HG03442 (cell line): ENCODE data around the gene KSR1.

Source experiments
- ATAC-seq: cut with Tn5 transposase; IDR thresholded peaks from one replicate; pipeline ENCODE4 v1.9.1; 2021; ENCODE audit warnings: mild to moderate bottlenecking, moderate library complexity; ENCODE audit not compliant: unreplicated experiment

Gene KSR1

DNA sequence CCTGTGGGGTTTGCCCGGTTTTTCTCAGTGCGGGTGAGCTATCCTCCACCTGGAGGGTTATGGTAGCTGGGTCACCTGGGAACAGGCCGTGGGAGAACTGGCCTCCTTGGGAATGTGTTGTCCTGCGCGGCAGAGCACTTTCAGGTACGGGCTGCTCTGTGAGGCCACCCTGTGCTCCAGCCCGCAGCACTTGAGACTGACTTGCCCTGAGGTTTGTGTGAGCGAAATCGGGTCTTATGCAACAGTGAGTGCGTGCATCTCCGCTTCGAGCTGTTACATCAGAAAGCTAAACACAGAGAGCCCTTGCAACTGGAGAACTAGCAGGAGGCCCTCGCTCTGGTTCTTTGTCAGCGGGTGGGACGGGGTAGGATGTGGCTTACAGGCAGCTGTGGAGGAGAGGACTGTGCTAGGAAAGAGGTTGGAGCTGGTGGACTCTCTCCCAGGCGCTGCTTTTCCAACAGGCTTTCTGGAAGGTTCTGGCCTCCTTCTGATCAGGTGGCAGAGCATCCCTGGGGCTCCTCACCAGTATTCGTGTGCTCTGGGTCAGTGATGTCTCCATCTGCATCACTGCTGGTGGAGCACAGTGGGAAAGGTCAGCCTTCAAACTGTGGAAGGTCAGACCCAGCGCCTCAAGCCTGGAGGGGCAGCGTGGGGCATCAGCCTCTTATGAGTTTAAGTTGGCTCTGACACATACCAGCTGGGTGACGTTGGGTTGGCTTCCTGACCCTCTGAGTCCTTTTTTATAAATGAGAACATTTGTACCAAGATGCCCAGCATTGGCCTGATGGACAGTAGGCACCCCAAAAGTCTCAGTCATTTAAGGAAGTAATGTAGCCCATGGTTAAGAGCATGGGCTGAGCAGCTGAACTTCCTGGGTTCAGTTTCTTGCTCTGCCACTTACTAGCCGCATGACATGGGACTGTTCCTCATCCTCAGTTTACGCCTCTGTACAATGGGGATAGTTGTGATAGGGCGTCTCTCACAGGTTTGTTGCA lies 76.3 kb downstream of the KSR1 start:
- no peak for ATAC-seq

DNA sequence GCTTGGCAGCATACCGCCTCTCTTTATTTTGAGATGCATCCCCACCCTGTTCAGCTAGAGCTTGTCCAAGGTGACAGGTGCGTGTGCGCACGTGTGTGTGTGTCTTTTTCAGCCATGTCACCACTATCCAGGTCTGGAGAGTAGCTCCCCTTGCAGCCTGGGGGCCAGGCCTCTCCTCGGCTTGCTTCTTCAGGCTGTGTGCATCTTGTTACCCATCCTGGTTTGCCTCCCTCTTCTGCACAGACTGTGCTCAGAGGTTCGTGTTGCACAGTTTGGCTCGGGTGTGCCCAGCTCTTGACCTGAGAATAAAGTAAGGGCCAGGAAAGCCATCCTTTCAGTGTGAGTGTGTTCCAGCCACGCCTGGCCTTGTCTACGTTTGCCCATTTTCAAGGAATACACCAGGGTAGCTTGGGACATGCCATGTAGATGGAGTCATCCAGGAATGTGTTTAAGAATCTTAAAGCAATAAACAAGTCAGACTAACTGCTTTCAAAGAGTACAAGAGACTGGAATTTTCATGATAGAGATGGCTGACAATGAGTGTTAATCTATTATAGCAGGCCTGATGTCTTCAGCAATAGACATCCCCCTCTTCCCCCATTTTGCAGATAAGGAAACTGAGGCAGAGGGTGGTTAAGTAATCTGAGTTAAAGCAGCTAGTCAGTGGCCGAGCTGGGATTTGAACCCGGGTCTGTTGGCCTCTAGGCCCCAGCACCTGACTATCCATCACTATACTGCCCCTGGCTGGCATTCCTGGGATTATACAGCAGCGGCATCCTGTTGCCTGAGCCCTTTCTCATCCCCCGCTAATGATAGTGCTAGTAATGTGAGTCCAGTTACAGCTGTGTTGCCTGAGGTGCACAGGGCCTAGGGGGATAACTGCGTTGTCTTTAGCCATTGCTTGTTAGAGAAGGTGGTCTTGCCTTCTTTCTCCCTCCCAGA lies 77.9 kb downstream of the KSR1 start:
- no peak for ATAC-seq

DNA sequence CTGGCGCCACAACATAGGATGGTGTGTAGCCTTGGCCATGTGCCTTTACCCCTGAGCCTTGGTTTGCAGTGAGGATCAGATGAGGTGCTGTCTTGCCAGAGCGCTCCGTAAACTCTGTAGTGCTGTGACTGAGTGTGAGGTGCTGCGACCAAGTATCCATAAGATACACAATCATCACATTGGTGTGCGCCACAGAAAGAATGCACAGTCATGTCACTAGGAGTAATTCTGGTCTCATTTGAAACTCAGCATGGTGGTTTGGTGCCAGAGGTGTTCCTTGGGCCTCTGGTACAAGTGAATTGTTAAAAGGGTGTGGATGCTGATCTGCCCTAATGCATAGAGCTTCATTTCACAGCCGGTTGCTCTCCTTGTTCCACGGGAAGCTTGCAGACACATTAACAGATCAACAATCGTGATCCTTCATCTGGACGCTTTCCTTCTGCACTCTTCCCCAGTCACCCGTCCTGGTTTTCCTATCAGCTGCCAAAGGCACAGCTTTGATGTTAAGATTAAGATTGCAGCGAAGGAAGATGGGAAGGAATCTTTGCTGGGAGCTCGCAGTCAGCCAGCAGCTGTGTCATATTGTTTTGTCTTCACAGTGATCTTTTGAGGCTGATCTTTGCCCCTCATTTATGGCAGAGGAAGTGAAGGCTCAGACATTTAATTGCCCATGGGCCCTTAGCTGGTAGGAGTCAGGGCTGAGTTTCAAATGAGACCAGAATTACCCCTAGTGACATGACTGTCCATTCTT lies 79.1 kb downstream of the KSR1 start:
- no peak for ATAC-seq

DNA sequence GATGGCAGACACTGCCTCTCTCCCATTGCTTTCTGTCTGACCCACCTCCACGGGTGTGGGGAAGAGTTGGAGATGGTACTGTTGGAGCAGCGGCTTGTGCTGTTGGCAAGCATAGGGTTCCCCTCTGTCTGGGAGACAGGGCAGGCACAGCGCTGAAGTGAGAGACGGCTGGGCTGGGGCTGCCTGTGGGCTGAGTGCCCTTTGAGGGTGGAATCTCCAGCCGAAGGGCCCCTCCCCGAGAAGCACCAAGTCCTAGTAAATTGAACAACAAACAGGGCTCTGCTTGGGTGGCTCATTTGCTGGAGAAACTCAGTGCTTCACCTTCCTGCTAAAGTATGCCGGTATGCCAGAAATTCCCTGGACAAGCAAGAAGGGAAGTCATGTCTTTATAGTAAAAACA lies 79.7 kb downstream of the KSR1 start:
- ATAC-seq: no peak

DNA sequence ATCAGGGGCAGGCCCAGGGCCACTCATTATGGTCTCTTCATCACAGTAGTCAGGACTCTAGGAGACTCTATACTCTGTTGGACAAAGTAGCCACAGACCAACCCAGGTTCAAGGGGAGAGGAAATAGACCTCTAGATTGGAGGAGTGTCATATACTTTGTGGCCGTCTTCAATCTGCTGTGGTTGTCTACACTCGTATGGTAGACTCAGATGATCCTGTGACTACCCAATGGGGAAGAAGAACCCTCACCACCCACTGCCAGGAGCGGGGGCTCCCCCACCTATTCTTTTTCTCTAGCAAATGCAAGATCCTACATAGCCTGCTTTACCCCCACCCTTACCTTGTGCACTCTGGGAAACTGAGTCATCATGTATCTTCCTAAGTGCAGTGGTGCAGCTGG lies 80.5 kb downstream of the KSR1 start:
- no peak for ATAC-seq

DNA sequence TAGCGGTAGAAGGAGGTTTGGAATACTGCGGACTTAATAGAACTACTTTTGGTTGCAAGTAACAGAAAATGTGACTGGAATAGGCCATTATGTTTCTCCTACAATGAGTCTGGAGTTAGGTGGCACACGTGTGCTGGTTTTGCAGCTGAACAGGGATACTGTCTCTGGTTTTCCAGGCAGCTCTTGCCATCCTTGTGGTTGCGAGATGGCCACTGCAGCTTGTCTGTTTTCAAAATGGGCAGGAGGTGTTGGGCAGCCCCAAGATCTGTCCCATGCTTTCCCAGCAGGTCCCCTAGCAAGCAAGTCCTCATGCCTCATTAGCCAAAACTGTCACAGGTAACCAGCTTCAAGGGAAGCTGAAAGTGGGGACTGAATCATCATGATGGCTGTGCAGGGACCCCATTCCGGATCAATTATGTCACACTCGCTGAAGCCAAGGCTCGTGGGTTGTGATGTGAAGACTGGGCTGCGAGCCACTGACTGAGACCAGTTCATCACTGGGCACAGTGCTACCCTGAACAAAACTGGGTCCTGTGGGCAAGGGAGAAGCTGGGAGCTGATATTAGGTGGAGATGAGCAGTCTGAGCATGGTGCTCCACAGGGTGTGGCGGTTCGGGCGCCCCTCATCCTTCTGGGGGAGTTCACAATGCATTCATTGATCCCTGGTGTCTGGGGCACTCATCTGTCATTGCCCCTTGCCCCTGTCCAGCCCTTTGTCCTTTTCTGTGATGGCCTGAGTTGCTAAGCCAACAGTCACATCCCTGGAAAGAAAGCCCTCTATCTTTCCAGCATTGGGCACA lies 82.1 kb downstream of the KSR1 start:
- no peak for ATAC-seq

DNA sequence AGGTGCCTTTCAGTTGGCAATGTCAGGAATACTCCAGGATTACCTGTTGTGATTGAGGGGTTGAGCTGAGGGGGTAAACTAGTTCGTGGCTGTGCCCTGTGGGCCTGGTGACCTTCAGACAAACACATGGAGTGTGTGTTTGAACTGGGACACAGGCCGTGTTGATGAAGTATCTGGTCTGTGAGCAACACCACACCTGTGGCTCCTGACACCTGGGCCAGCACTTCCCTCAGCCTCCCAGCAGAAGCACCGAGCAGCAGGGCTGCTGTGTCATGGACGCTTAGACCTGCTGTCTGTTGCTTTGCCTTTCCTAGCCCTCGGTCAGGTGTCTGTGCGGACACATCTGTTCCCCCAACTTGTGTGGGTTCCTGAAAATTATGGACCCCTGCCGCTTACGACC lies 82.9 kb downstream of the KSR1 start:
- ATAC-seq: no peak

DNA sequence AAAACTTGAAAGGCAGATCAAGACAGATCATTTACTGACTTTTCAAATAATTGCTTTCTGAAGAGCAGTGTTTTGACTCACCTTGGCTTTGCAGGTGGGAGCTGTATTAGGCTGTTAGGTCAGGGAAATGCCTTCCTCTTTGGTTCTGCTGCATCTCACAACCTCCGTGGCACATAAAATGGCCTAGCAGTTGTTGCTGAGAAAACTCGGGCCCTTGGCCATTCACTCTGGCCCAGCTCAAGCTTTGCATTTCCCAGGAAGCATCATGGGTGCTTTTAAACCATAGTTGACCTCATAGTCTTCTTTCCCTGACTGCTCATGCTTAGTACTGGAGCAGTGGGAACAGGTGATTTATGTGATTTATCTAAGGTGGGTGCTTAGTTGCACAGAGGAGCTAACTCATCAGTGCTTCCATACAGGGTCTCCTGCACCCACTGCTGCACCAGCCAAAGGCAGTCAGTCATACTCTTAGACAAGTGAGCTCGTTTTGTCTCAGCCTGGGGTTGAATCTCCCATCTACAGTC lies 83.6 kb downstream of the KSR1 start:
- no peak for ATAC-seq

DNA sequence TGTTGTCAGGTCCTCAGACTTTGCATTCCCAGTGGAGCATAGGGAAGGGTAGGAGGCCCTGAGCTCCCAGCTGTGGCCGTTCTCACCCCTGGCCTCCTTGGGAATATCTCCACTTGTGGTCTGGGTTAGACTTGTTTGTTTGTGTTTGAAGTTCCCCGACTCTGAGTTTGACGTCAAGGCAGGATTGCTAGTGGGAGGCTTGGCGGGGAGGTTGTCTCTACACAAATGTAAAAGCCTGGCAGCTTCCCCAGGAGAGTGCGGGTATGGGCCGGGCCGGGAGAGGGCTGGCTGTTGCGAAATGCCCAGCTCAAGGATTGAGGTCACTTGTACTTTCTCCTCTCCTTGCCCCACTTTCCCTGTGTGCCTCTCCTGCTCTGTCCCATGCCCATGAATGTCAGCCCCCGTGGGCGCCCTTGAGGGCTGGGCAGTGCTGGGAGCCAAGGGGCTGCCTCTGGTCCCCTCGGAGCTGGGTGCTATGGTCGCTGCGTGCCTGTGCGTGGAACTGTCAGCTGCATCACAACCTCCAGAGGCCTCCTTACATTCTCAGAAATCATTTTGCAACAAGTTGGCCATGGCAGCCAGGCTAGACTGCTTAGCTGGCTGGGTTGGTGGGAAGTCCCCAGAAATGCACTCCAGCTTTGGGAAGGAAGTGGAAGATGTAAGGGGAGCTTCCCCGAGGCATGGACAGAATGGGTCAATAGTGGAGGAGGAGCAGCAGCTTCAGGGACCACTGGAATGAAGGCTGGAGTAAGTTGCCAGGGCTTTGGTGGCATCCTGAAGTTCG lies 84.3 kb downstream of the KSR1 start:
- no peak for ATAC-seq

DNA sequence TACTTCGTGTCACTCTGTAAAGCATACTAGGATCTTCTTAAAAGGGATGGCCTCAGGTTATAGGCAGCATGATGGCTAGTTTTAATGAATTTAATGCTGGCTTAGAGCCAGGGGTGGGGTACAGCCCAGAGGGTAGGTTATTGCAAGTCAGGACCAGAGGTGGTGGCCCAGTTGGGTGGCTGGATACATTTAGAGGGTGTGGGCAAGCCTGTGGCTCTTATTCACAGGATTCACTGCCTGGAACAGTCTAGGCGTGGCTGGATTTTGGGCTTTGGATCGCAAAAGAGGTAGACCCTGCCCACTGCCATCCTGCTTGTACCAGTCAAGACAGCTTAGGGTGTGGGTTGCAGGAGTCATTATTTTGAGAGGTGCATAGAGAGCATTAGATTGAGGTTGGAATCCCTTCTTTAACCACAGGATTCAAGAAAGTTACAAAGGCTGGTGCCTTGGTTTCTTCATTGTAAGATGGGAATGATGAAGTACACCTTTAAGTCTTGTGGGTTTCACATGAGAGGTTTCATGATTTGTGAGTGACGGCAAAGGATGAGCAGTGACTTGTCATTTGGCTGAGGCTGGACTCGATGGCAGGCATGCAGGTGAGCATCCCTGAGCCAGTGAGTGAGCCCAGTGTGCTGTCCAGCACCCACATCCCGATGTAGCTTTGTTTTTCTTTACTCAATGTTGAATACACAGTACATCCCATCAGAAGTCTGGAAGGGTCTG lies 85.2 kb downstream of the KSR1 start:
- ATAC-seq: no peak

DNA sequence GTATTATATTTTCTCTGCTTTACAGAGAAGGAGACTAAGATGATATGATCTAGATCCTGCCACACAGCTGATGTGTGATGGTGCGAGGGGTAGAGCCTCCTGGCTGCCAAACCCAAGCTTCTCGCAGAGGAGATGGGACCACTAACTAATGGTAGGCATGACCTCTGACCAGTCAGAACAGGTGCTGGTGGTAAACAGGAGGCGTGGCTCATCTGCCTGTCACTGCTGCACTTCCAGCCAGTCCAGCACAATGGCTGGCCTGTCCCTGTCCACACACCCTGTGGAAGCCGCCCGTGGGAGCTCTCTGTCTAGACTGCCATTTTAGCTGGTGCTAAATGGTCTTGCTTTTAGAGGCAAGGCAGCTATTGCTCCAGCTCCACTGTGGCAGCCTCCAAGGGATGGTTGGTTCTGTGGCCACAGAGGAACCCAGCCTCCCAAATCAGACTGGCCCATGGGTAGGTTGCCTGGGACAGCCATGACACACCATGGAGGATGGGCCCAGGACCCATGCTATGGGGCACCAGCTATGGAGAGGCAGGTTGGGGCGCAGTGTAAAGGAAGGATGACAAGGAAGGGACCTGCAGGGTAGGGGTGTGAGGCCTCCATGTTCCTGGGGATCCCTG lies 86.7 kb downstream of the KSR1 start:
- no peak for ATAC-seq

DNA sequence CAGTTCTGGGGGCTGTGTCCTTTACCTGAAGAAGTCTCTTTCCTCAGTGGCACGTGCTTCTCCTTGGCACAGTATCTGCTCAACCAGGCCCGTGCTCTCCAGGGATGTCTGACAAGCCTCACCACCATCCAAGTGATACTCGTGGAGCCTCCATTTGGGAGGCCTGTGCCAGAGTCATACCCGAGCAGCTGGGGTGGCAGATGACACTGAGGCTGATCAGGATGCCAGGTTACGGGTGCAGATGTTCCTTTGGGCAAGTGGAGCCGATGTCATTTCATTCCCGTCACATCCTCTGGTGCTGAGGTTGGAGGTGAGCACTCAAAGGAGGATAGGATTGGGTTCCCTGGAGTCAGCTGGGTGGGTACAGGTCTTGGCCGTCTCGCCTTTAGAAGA lies 87.2 kb downstream of the KSR1 start:
- ATAC-seq: no peak

DNA sequence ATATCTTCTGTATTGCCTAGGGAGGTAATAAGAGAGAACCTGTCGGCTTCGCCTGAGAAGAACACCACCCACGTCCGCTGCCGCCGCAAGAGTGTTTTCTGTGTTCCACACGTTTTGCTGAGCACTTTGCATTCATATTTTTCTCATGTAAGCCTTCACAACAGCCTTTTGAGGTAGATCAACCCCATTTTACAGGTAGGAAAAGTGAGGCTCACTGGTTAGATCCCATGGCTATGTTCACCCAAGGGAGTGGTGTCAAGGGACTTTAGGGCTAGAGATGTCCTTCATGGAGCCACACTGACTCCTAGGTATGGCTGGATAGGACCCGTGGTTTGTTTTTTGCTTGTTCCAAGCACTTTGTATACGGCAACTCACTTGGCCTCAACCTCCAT lies 87.7 kb downstream of the KSR1 start:
- no peak for ATAC-seq

DNA sequence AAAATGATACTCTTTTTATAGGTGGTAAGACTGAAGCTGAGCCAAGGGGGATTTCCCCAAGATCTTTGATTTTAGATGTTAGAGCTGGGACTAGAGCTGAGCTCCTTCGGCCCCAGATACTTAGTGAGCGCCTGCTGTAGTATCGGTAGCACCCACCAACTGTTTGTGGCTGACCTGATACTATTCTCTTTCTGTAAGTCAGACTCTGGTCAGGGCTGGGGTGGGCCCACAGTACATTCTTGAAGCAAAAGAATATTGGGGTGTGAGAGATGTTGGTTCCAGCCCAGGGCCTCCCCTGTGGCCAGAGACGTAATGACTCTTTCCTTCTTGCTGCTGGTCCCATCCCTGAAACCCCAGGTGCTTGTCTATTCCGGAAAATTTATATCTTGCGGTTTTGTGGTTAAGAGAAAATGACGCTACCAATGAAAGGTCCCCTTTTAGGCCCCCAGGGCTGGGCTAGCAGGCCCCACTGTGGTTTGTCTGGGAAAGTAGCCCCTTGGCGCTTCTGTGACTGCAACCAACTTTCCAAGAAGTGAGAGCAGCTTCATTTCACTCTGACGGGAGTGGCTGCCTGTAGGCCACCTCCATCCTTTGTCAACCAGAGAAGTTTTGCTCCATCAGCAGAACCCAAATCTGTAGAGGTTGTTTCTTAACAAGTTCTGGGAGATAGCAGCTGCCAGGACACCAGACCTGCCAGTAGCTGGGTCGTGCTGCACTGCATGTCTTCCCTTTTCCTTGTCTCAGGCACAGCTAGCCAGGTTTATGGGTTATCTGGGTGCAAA lies 88.3 kb downstream of the KSR1 start:
- ATAC-seq: peak; percentile 75

DNA sequence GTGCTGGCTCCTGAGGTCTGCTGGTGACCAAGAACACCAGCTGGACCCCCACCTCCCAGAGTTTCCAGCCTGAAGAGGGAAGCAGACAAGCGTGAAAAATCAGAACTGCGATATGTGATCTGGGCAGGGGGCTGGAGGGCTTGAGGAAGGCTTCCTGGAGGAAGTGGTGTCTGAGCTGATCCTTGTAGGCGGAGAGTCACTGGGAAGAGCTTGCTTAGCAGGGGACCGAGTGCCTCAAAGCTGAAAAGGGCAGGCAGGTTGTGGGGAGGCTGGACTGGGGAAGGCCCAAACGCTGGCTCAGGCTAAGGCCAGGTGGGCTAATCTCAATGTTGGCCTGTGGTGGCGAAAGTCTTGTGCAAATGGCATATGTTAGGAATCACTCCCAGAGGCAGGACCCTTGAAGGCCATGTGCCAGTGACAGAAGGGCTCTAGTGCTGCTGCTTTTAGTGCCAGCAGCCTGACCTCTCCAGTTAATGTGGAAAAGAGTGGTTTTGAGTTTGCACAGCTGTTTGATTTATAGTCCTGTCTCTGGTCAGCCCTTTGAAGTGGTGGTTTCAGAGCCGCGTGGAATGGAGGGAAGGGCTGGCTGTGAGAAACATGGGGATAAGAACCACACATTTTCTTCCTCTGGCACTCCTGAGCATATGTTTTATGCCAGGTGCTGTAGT lies 89.4 kb downstream of the KSR1 start:
- ATAC-seq: no peak

DNA sequence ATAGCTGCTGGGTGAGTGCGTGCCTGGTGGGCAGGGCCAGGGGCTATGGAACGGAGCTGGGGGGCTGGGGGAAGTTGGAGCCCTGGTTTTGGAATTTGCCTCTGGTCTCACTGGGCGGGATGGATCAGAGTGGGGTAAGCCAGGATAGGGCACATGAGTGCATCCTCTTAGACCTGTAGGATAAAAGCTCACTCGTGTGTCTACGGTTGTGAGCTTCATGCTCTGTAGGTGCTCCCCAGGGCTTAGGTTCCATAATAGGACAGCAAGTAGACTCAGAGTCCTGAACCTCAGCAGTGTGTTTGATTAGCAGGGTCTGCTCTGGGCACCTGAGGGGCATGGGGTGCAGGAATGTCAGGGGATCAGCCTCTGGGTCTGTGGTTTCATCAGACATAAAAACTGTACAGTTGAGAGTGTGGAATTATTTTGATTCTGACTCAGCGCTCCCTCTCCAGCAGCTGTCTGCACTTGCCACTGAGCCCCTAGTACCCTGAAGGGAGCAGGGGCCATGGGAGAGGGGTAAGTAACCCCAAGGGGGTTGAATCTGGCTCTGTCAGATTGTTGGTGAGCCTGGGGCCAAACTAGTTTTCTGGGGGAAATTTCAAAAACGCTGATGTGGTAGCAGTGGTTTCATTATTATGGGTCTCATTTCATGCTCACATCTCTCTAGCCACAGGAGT lies 90.5 kb downstream of the KSR1 start:
- ATAC-seq: no peak
